HG03280 (cell line): ENCODE results near the gene L3MBTL4.
A peak's percentile ranks its signal among the peaks of the same experiment; 100 is the strongest.

Source experiments
- ATAC-seq: cut with Tn5 transposase; IDR thresholded peaks from one replicate; pipeline ENCODE4 v1.9.1; 2021; ENCODE audit warnings: mild to moderate bottlenecking, moderate library complexity; ENCODE audit not compliant: unreplicated experiment

Gene L3MBTL4

DNA sequence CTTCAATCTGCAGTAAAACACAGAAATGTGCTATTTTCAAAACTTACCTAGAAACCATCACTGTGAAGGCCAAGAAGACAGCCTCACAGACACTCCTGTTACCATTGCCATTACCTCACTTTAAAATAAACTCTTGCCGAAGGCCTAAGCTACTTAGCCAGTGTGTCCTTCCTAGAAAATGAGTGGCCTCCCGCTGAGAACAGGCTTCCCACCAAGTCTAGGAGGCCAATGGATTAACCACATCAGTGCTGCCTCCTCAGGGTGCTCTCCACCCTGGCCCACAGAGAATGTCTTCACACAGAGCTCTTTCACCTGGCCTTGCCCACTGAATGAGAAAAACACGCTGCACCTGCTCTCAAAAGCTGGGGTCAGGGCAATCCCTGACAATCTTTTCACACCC is 47.5 kb downstream of the L3MBTL4 start:
- ATAC-seq, result no peak

DNA sequence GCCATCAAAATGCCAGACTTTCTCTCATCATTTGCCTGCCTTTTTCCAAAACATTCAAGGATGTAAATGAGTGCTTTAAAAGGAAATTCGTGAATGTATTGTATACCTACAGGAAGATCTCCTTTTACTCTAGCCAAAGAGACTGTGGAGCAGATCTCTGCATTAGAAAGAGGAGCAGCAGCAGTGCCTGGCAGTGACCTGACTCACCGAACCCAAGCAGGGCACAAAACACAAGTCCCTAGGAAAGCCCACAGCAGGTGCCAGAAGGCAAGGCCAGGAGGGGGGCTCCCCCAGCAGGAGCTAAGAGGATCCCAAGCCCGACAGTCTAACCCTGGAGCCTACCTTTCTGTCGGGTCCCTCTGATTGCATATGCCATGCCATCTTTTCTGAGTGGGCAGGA is 47.9 kb downstream of the L3MBTL4 start:
- ATAC-seq, result no peak

DNA sequence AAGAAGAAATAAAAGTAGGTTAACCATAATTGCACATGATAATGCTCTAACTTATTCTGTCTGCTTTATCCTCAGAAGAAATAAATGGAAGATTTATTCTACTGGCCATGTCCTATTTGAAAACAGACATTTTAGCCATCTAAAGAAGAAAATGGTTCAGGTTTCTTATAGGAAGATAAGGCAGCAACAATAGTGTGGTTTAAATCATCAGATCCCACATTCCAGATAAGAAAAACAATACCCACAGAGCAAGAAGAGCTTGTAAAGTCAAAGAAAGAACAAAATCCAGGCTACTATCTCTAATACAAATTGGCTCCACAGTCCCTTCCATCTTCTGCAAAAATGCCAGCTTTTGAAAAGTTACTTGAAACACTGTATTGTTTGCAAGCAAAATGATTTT is 49.3 kb downstream of the L3MBTL4 start:
- no peak for ATAC-seq

DNA sequence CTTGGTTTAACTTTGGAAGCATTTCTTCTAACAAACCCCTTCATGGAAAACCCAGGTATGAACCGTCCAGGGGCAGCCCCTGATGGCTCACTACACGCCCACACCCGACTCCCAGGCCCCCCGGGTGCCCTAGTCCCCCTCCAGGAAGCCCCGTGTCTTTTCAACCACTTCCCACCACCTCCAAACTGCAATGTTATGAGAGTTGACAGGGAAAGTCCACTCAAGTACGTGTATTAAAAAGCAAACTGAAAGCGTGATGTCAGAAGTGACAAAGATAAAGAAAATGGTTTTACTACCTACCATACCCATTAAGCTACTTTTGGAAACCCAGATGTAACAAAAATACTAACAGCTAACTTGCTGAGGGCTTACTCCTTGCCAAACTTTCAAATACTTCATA is 51.5 kb downstream of the L3MBTL4 start:
- peak; percentile 78 for ATAC-seq

- ATAC-seq, result no peak
Observed at GRCh38 chr18:6362559-6363129, 52.1 kb downstream of the L3MBTL4 start.

- no peak for ATAC-seq
Observed at GRCh38 chr18:6357668-6358067, 57.0 kb downstream of the L3MBTL4 start.

GRCh38 chr18:6355789-6356589 is 58.7 kb downstream of the L3MBTL4 start:
- peak; percentile 70 for ATAC-seq

DNA sequence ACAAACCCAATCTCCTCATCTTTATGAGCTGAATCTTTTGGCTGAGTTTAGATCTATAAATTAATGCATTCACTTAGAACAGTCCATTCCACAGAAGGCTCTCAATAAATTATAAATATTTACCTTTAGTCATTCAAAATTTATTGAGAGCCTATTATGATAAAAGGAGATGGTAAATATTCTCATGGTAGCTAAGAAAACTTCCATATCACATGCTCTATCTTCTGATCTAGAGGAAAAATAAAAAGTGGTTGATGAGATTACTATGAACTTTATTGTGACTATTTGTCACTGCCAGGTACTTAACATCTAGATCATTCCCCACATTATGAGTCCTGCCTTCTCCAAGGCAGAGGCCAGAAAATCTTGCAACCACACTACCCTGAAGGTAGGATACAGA is 62.4 kb downstream of the L3MBTL4 start:
- no peak for ATAC-seq

GRCh38 chr18:6342990-6343389 is 71.7 kb downstream of the L3MBTL4 start:
- ATAC-seq, result no peak

DNA sequence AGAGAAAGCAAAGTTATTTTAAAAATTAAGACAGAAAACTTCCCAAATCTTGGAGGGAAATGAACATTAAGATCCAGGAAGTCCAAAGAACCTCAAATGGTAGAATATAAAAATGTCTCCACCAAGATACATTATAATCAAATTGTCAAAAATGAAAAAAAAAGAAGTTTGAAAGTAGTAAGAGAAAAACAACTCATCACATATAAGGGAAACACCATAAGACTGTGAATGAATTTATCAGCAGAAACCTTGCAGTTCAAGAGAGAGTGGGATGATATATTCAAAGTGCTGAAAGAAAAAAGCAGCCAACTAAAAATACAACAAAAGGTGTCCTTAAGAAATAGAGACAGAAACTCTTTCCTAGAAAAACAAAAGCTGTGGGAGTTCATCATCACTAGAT is 73.0 kb downstream of the L3MBTL4 start:
- ATAC-seq, result no peak

DNA sequence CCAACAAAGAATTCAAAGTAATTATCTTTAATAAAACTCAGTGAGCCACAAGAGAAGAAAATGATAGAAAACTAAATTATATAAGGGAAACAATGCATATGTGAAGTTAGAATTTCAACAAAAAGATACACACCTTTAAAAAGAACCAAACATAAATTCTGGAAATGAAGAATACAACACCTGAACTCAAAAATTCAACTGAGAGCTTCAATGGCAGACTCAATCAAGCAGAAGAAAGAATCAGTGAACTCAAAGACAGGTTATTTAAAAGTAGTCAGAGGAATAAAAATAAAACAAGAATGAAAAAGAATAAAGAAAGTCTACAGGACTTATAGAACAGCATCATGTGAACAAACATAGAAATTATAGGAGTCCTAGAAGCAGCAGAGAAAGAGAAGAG is 73.4 kb downstream of the L3MBTL4 start:
- no peak for ATAC-seq

GRCh38 chr18:6340121-6340520 is 74.6 kb downstream of the L3MBTL4 start:
- no peak for ATAC-seq

DNA sequence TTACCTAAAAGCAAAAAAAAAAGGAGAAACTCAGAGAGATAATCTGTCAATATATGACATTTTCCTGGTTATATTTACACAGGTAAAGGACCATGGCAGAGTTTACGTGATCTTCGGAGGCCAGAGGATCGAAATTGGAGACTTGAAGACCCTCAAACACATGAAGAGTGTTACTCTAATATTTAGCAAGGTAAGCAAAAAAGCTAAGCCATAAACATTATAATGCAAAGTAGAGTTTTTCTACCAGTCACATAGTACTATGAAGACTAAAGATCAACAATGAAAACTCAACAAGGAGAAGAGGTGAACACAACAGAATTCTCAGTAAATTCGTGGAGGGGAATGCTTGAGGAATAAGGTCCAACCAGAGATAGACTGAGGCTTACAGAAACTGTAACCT is 78.5 kb downstream of the L3MBTL4 start:
- no peak for ATAC-seq

DNA sequence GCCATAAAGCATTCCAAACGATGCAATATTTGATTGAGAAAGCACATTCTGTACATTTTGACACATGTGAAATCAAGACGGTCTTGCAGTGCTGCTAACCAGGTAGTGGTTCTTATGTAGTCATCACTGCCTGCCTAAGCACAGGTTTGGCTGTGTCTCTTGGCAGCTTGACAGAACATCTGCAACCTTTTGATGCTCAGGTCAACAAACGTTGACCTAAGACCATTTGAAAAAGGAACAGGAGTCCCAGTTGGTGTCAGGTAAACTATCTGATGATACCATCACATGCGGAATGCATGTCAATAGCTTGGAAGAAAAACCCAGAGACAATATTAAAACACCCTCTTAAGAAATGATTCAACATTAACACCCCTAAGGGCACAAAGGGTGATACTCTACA is 80.7 kb downstream of the L3MBTL4 start:
- no peak for ATAC-seq

GRCh38 chr18:6331872-6332271 is 82.8 kb downstream of the L3MBTL4 start:
- ATAC-seq, result no peak

DNA sequence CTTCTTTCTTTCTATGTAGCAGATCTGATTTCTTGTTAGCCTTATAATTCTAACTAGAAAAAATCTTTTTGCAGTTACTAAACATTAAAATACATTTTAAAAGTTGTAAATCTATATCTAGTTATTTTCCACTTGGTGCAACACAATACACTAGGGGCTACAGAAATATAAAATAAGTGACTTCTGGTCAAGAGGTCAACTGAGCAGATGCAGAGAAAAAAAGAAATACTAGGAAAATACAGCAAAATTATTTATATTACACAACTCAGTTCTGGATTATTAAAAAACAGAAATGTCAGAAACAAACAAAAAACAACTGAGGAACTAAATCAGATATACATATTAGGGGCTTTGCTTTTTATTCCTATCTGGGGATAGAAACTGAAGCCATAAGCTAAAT is 83.9 kb downstream of the L3MBTL4 start:
- ATAC-seq, result no peak

DNA sequence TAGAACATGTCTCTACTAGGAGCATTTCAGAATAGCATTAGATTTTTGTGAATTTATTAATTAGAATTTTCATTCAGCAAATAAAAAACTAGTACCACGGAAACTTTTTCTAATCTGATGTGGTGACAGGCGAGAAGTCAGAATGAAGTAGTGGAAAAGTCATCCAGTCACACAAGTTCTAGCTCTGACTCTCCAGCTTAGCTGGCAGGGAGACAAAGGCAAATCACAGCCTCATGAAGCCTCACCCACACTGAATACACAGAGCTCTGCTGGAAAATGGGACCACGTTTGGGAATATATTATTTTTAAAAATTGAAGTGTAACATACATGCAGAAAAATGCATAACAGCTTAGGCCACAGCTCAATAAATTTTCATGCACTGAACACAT is 86.1 kb downstream of the L3MBTL4 start:
- no peak for ATAC-seq

- ATAC-seq, result no peak
Observed at GRCh38 chr18:6327895-6328620, 86.7 kb downstream of the L3MBTL4 start.

DNA sequence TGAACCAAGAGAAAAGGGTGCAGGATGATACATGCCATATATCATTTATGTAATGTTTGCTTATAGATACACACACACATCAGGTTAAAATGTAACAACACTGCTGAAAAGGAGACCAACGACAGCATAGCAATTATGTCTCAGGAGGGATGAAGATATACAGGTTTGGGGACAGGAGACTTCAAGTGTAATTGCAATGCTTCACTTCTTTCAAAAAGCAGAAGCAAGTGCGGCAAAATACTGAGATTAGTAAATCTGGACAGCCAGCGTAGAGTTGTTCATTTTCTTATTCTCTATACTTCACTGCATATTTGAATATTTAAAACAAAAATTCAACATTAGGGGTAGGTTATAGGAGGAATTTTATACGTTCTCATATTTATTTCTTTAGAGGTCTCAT is 87.2 kb downstream of the L3MBTL4 start:
- ATAC-seq, result no peak

DNA sequence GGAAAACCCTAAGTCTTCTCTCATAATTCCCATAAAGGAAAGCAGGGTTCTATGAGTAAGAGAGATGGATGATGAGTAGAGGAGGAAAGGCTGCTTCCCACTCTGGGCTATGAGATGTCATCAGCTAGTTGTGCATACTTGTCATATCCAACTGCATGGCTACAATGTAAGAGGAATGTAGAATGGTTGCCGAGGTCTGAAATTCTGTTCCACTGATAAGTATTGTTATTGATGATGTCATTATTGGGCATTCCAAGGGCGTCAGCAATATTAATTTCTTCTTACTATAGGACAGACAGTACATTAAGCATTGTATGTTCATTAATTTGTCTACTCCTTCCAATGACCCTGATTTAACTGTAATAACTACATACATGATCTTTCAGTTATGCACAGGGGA is 88.1 kb downstream of the L3MBTL4 start:
- no peak for ATAC-seq

DNA sequence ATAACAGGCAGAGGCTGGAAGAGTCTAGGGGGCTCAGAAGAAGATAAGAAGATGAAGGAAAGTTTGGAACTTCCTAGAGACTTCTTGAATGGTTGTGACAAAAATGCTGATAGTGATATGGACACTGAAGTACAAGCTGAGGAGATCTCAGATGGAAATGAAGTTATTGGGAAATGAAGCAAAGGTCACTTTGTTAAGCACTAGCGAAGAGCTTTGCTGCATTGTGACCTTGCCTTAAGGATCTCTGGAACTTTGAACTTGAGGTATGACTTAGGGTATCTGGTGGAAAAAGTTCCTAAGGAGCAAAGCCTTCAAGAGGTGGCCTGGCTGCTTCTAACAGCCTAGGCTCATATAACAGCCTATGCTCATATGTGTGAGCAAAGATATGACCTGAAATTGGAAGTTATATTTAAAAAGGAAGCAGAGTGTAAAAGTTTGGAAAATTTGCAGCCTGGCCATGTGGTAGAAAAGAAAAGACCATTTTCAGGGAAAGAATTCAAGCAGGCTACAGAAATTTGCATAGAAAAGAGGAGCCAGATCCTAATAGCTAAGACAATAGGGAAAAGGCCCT is 91.3 kb downstream of the L3MBTL4 start:
- no peak for ATAC-seq
